Stimulated activated CD8-positive, alpha-beta memory T cell treated with anti-CD3 and anti-CD28 coated beads, Interleukin-2, amount 100 ng/mL, for 1 hour (primary cell): ENCODE measurements around the gene ADSL.

Source experiments
- DNase-seq, 2 donors: peaks; one replicate each; pipeline ENCODE4 v3.0.0-alpha.2; 2020; ENCODE audit warnings: low read depth in 2 of 2

ADSL gene

DNA sequence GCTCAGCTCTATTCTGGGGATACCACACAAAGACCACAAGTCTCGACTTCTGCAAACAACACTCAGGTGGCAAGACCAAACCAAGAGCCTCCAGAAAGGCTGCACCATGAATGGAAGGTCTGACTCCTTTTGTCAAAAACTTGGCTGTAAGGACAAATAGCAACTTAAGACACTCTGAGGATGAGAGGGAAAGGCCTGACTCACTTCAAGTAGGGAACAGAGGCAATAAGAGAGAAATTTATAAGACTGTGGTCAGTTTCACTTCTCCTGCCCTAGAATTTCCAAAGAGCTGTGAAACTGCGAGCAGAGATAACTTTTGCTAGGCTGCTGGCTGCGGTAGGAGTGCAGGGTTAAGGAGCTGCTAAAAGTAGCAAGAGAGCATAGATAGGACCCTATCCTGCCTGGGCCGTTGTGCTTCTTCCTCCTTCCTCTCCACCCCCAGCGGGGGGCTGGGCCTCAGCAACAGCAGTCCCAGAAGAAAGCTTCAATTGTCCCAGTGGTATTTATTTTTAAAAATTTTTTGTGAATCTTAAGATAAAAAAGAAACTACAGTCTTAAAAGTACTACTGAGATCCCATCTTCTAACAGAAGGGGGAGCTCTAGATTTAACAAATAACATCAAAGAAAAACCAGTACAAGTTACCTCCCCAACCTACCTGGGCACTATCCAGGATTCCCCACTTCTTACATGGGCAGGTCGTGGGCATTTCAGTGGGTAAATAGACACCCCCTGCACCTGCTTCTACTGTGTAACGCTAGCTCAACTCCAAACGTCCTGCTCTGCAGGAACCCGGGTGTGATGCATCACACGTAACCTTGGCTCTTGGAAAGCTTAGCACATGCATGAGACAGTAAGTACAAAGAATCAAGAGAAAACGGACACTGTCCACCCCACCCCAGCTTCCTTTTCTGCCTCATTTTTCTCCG, 90.5 kb downstream of the ADSL start:
- no peak for DNase-seq
